Breast epithelium (tissue), 4 donors: ENCODE measurements around the gene ABHD11. TPM values are rescaled to one million over a fixed set of nuclear protein-coding genes. Genes with fewer than 3 reads are reported as not detected.

Source experiments
- DNase-seq, 2 donors: peaks; one replicate each; pipeline ENCODE4 v3.0.0-alpha.2; 2019; ENCODE audit warnings: low spot score in 2 of 2
- H3K27ac ChIP-seq, 2 donors: fragments of 200-600 bp; sonication (generic) in 1 of 2; one replicate each; pipeline ENCODE4 v1.5.1; 2016 to 2019; ENCODE audit warnings: mild to moderate bottlenecking in 1 of 2
- H3K27me3 ChIP-seq, 2 donors: fragments of 200-600 bp; sonication (generic) in 1 of 2; one replicate each; pipeline versions ENCODE4 v1.5.1 to v1.6.0; 2017 to 2019; ENCODE audit warnings: control low read depth in 1 of 2, mild to moderate bottlenecking in 1 of 2
- H3K36me3 ChIP-seq: fragments of 200-600 bp; one replicate; pipeline ENCODE4 v1.5.1; 2019
- H3K4me1 ChIP-seq, 2 donors: fragments of 200-600 bp; sonication (generic); one replicate each; pipeline ENCODE4 v1.5.1; 2016 to 2019; ENCODE audit warnings: control low read depth in 1 of 2
- H3K4me3 ChIP-seq, 3 donors: fragments of 200-600 bp; sonication (generic); 1 replicate in 2 of 3; 2 replicates in 1 of 3; pipeline ENCODE4 v1.5.1; 2016 to 2019; ENCODE audit warnings: mild to moderate bottlenecking in 3 of 3, moderate library complexity in 2 of 3
- H3K9me3 ChIP-seq, 2 donors: fragments of 200-600 bp; sonication (generic) in 1 of 2; one replicate each; pipeline ENCODE4 v1.5.1; 2016 to 2019; ENCODE audit warnings: control low read depth in 1 of 2
- POLR2A ChIP-seq: fragments of 450-650 bp; IDR thresholded peaks from one replicate; pipeline ENCODE4 v1.6.1; 2016; ENCODE audit warnings: antibody characterized with exemption, mild to moderate bottlenecking, moderate library complexity
- POLR2AphosphoS5 ChIP-seq, 3 donors: sonication (generic); formaldehyde crosslinking; IDR thresholded peaks; one replicate each; pipeline ENCODE4 v1.6.1; 2017; ENCODE audit warnings: antibody characterized with exemption in 3 of 3
- intact Hi-C: fragments of 100-400 bp; cut with DNase I; formaldehyde crosslinking; loops from one replicate; pipeline ENCODE4 v1.15.1; 2023; ENCODE audit warnings: low total_unique reads
- total RNA-seq, 3 donors: library from RNA; depleted of rRNA; stranded (reverse); fragments of >200 nt; gene quantifications; one replicate each; pipeline ENCODE4 v1.1.0, GENCODE V29; 2016
- TF ChIP-seq, protein P1 (sequence below), 3 donors: fragments of 450-650 bp; IDR thresholded peaks; one replicate each; pipeline ENCODE4 v1.5.1; 2016 to 2017; ENCODE audit warnings: antibody characterized with exemption in 3 of 3, mild to moderate bottlenecking in 3 of 3, moderate library complexity in 3 of 3

Gene ABHD11
- total RNA-seq, 3 donors from 2014 or later = 10.9 to 57.8 (median 36.4) TPM

DNA sequence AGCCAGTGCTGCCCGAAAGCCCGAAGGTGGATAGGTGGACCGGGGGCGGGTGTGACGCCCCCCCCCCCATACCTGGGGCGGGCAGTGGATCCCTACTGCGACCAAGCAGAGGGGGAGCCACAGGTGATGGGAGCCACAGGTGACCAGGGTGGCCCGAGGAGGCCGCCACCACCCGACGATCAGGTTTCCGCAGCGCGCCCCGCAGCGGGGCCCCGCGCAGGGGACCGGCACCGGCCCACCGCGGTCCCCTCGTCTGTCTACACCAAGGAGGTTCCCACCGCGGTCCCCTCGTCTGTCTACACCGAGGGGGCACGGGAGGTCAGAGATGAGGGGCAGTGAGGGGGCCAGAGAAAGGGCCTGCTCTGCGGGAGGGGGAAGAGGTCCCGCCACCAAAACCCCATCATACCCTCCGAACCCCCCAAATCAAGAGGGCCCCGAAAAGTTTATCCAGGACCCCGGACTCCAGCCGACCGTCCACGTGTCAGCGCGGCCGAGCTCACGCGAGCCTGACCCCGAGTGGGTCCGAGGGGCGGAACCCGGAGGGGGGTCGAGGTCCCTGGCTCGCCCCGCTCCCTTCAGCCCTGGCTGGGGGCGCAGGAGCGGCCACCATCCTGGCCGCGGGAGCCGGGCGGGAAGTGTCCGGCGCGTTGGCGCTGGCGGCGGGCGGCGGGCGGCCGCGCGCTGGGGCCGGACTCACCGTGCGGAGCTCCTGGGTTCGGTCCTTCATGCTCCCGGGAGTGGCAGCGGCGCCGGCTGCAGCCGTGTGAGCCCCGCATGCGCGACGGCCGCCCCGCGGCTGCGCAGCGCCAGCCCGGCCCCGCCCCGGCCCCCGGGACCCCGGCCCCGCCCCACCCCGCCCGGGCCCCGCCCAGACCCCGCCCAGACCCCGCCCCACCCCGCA lies 19.4 kb downstream of the ABHD11 start, which contains the start of gene STX1A:
TSS of gene STX1A (minus strand) at position 765 of the 901 bp plus-strand sequence. CDS start at position 727, 38 bp downstream.
- H3K4me1 ChIP-seq = peaks cover 4 to 7% of the 10 kb centered on the region in 2 donors
- no peaks in the 10 kb centered on the region for H3K27me3 ChIP-seq
- peak in 1 of 2 donors; percentile 43 for DNase-seq
- H3K4me3 ChIP-seq = peak within 1 kb of the TSS; percentile 66 to 91 (median 83)
- TF ChIP-seq POLR2A (no peak), POLR2AphosphoS5 (IDR thresholded peaks at IDR 0.05) (no peak)
- TF ChIP-seq, protein P1, sequence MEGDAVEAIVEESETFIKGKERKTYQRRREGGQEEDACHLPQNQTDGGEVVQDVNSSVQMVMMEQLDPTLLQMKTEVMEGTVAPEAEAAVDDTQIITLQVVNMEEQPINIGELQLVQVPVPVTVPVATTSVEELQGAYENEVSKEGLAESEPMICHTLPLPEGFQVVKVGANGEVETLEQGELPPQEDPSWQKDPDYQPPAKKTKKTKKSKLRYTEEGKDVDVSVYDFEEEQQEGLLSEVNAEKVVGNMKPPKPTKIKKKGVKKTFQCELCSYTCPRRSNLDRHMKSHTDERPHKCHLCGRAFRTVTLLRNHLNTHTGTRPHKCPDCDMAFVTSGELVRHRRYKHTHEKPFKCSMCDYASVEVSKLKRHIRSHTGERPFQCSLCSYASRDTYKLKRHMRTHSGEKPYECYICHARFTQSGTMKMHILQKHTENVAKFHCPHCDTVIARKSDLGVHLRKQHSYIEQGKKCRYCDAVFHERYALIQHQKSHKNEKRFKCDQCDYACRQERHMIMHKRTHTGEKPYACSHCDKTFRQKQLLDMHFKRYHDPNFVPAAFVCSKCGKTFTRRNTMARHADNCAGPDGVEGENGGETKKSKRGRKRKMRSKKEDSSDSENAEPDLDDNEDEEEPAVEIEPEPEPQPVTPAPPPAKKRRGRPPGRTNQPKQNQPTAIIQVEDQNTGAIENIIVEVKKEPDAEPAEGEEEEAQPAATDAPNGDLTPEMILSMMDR (IDR thresholded peaks at IDR 0.05) = no peak
- H3K27ac ChIP-seq = no peak within 1 kb of the TSS
- H3K36me3 ChIP-seq = no peaks in the 10 kb centered on the region
- H3K9me3 ChIP-seq = no peaks in the 10 kb centered on the region
- intact Hi-C loops = no loop called here

DNA sequence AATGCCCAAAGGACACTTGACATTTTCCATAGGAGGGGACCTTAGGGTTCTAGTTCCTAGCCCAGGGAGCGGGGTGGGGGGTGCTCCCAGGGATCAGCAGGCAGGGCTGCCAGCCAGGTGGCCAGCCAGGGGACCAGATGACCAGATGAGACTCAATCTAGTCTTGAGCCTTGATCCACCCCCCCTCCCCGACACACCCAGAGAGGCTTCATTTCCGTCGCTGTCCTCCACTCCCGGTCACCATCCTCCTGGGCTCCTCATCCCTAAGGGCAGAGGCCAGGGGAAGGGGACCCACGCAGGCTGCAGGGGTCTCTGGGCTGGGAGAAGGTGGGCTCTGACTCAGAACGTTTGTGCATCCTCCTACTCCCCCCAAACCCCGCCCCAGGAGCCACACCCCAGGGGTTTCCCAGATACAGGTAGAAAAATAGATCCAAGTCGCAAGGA lies 20.1 kb downstream of the ABHD11 start:
- Histone ChIP-seq H3K9me3 (no peaks in the 10 kb centered on the region), H3K27ac (no peak overlapping the region), H3K4me1 (peaks cover 4 to 7% of the 10 kb centered on the region in 2 donors), H3K36me3 (no peaks in the 10 kb centered on the region), H3K27me3 (no peaks in the 10 kb centered on the region), H3K4me3 (peak overlapping the region; percentile 66 to 91 (median 83))
- TF ChIP-seq POLR2AphosphoS5 (IDR thresholded peaks at IDR 0.05) = no peak
- TF ChIP-seq POLR2A = no peak
- TF ChIP-seq, protein P1 (IDR thresholded peaks at IDR 0.05) = no peak
- no peak for DNase-seq
- intact Hi-C loops = no loop called here

DNA sequence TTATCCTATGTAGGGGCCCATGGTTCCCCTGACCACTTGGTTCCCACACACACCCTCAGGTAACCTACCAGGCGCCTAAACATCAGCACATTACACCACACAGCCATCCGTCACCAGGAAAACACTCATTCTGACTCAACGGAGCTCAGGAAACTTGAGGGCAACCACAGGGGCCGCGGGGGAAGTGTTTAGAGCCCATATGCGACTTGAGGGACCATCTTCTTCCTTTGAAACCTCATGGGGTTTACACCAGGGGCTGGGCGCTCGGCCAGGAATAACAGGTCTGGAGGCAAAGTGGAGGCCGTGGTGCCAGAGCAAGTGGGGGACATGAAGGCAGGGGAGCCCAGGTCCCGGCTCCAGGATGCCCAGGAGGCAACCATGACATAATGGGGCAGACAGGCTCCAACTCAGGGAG lies 20.6 kb downstream of the ABHD11 start:
- intact Hi-C loops = no loop called here

DNA sequence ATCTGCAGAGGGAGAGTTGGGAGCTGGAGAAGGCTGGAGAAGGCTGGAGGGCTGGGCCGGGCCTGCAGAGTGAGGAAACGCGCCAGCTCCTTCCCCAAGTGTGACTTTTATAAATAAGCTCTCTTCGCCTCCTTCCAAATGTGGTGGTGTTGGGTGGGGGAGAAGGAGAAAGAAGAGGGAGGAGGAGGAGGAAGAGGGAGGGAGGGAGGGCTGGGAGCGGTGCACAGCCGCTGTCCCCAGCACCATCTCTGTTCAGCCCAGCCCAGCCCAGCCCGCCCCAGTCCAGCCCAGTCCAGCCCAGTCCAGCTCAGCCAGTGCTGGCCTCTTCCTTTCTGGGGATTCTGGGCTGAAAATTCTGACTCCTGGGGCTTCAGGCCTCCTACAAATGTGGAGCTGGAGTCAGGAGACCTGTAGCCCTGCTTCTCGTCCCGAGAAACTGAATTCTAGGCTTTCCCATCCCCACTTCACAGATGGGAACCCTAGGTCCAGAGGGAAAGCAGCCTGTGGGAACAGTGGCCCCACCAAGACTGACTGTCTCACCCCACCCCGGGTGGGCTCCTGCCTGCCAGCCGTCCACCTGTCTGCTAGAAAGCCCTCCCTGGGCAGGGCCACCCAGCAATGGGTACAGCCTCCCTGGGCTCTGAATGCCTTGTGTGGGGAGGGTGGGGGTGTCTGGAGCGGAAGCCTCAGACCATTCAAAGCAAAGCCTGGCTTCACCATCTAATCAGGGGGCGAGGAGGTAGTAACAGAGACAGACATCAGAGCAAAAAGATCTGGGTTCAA lies 21.4 kb downstream of the ABHD11 start:
- no peak overlapping the region for H3K4me3 ChIP-seq
- TF ChIP-seq, protein P1 (IDR thresholded peaks at IDR 0.05) = no peak
- TF ChIP-seq POLR2A (no peak), POLR2AphosphoS5 (IDR thresholded peaks at IDR 0.05) (no peak)
- no peak overlapping the region for H3K27ac ChIP-seq
- H3K9me3 ChIP-seq = no peaks in the 10 kb centered on the region
- intact Hi-C loops = no loop called here
- H3K36me3 ChIP-seq = no peaks in the 10 kb centered on the region
- H3K27me3 ChIP-seq = no peaks in the 10 kb centered on the region
- H3K4me1 ChIP-seq = peaks cover 4 to 7% of the 10 kb centered on the region in 2 donors
- DNase-seq = no peak

More for the DNA sequence above, 20.6 kb downstream of the ABHD11 start:
- Histone ChIP-seq H3K27me3 (no peaks in the 10 kb centered on the region), H3K36me3 (no peaks in the 10 kb centered on the region), H3K27ac (no peak overlapping the region), H3K9me3 (no peaks in the 10 kb centered on the region), H3K4me3 (peak overlapping the region in 1 of 3 donors; percentile 91), H3K4me1 (peaks cover 4 to 7% of the 10 kb centered on the region in 2 donors)
- DNase-seq = no peak
- TF ChIP-seq POLR2AphosphoS5 (IDR thresholded peaks at IDR 0.05) (no peak), POLR2A (no peak)
- TF ChIP-seq, protein P1 (IDR thresholded peaks at IDR 0.05) = no peak
